Activated CD8-positive, alpha-beta T cell treated with anti-CD3 and anti-CD28 coated beads, Interleukin-2, amount 10 ng/mL, durations not matched to agents 7 days and 5 days (primary cell): Measurements from ENCODE around the gene SYP. TPM values are rescaled to one million over a fixed set of nuclear protein-coding genes. Genes with fewer than 3 reads are reported as not detected.
A peak's percentile ranks its signal among the peaks of the same experiment; 100 is the strongest.

Experiments used
- ATAC-seq: fragments of 150-1000 bp; cut with Tn5 transposase; one replicate; pipeline ENCODE4 v1.10.0; 2021; ENCODE audit warnings: moderate library complexity
- CTCF ChIA-PET: fragments of 350-600 bp; sonication (Branson Sonifier 250); formaldehyde crosslinking; loops from one replicate; lab custom pipeline; 2021; ENCODE audit warnings: antibody characterized with exemption; lab: Charles Lee
- POLR2A ChIA-PET: fragments of 350-600 bp; sonication (Branson Sonifier 250); formaldehyde crosslinking; loops from one replicate; lab custom pipeline; 2021; ENCODE audit warnings: antibody characterized with exemption; lab: Charles Lee
- DNase-seq: peaks from one replicate; pipeline ENCODE4 v3.0.0-alpha.2; 2020
- H3K27ac Mint-ChIP-seq: one replicate; pipeline ENCODE4 v1.8.0; 2021; ENCODE audit warnings: mild to moderate bottlenecking, mixed read lengths
- H3K27me3 Mint-ChIP-seq: one replicate; pipeline ENCODE4 v1.8.0; 2021; ENCODE audit warnings: low read depth, mixed read lengths
- H3K36me3 Mint-ChIP-seq: one replicate; pipeline ENCODE4 v1.8.0; 2021; ENCODE audit warnings: low read depth, mixed read lengths
- H3K4me1 Mint-ChIP-seq: one replicate; pipeline ENCODE4 v1.8.0; 2021; ENCODE audit warnings: low read depth, mixed read lengths
- H3K4me3 Mint-ChIP-seq: one replicate; pipeline ENCODE4 v1.8.0; 2021; ENCODE audit warnings: mild to moderate bottlenecking, mixed read lengths
- H3K9me3 Mint-ChIP-seq: one replicate; pipeline ENCODE4 v1.8.0; 2022; ENCODE audit warnings: mixed read lengths; ENCODE audit not compliant: insufficient read depth
- total RNA-seq, 2 experiments: library from RNA; stranded (reverse); gene quantifications; one replicate each; pipeline ENCODE4 v1.2.3, GENCODE V29; 2021

Gene SYP
- total RNA-seq, 2 experiments from 2014 or later, result 1.1 to 2.6 TPM

DNA sequence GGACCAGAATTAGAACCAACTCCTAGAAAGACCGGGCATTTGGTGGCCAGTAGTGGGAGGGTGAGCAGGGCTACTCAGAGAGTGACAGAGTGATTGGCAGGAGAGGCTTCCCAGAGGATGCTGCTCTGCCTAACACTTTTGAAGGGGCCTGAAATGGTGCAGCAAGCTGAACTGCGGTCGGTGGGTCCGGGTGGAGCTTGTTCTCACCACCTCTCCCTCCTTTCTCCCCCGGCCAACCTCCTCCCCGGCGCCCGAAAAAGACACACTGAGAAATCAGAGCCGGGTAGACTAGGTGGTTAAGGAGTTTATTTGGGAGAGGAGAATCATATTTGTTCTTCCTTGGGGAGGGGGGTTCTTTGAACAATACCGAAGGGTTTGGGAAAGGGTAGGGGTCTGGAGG lies 12.5 kb downstream of the SYP start:
- ChIA-PET CTCF (interaction anchor here (1.6 kb wide), 1 partner anchor 14 kb away, joined by 4 read pairs; no protein-coding TSS in a partner anchor), POLR2A (no interaction called here)
- Mint-ChIP-seq H3K9me3 (no peaks in the 10 kb centered on the region), H3K27me3 (no peaks in the 10 kb centered on the region), H3K4me1 (peaks cover 43% of the 10 kb centered on the region), H3K36me3 (peaks cover 5% of the 10 kb centered on the region), H3K27ac (no peak overlapping the region), H3K4me3 (no peak overlapping the region)
- DNase-seq (no peak), ATAC-seq (no peak)

- Mint-ChIP-seq H3K9me3 (no peaks in the 10 kb centered on the region), H3K4me3 (peak overlapping the region; percentile 25), H3K36me3 (peaks cover 9% of the 10 kb centered on the region), H3K27me3 (no peaks in the 10 kb centered on the region), H3K4me1 (peaks cover 39% of the 10 kb centered on the region), H3K27ac (no peak overlapping the region)
- ChIA-PET POLR2A (no interaction called here), CTCF (interaction anchor here (1.6 kb wide), 1 partner anchor 14 kb away, joined by 4 read pairs; no protein-coding TSS in a partner anchor)
- DNase-seq (no peak), ATAC-seq (no peak)
Observed at GRCh38 chrX:49187028-49187394, 13.0 kb downstream of the SYP start.

GRCh38 chrX:49186125-49187027 lies 13.6 kb downstream of the SYP start, which contains the start of gene PRICKLE3:
PRICKLE3 (minus strand) TSS chrX:49186373; CDS start chrX:49186297, 76 bp downstream.
- ChIA-PET CTCF (interaction anchor here (1.6 kb wide), 1 partner anchor 13 kb away, joined by 4 read pairs; no protein-coding TSS in a partner anchor), POLR2A (no interaction called here)
- H3K4me3 Mint-ChIP-seq, result peak within 1 kb of the TSS; percentile 82
- peak; percentile 28 for ATAC-seq
- H3K9me3 Mint-ChIP-seq, result no peaks in the 10 kb centered on the region
- peaks cover 39% of the 10 kb centered on the region for H3K4me1 Mint-ChIP-seq
- H3K36me3 Mint-ChIP-seq, result peaks cover 9% of the 10 kb centered on the region
- DNase-seq, result peak; percentile 79
- peak within 1 kb of the TSS; percentile 69 for H3K27ac Mint-ChIP-seq
- H3K27me3 Mint-ChIP-seq, result no peaks in the 10 kb centered on the region

DNA sequence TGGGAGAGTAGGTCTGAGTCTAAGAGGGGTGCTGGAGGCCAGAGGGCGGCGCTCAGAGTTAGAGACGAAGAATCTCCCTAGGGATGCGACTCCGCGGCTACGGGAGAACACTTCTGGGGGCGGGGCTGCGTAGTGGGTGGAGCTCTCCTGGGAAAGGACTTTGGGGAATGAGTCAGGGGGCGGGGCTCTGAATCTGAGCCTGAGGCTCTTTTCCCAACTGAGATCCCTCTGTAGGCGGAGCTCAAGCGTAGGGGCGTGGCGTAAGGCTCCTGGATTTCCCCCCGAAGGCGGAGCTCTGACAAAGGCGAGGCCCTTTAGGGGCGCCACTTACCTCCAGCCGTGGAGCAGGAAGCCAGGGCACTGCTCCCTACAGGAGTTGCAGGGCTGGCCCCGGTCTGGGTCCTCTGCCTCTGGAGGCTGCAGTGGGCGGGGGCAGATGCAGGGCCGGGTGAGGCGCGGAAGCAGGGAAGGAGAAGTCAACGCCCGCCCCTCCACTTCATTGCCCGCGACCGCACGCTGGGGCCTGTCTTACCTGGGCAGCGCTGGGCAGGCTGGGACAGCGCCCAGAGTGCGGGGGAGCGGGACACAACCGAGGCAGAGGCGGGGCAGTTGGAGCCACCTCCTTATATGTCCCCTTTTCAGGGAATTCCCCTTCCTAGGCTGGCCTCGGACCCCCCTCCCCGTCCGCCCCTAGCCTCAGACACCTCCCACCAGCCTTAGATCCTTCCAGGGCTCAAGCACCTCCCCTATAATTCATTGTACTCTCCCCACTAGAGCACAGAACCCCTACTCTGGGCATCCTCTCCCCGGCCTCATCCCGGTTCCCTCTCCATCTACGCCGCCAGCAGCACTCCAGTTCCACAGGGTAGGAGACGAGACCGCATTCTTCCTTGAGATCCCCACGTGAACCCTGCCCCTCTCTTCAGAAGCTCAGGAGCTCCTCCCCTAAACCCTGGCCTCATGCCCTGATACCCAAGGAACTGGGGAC lies 15.4 kb downstream of the SYP start:
- H3K27ac Mint-ChIP-seq, result peak overlapping the region; percentile 69
- no peaks in the 10 kb centered on the region for H3K27me3 Mint-ChIP-seq
- H3K4me1 Mint-ChIP-seq, result peaks cover 36% of the 10 kb centered on the region
- ATAC-seq (peak; percentile 62), DNase-seq (peak; percentile 47)
- POLR2A ChIA-PET, result no interaction called here
- peak overlapping the region; percentile 82 for H3K4me3 Mint-ChIP-seq
- peaks cover 19% of the 10 kb centered on the region for H3K36me3 Mint-ChIP-seq
- H3K9me3 Mint-ChIP-seq, result no peaks in the 10 kb centered on the region
- CTCF ChIA-PET, result interaction anchor here (0.8 to 1.2 kb wide), 2 partner anchors 8 to 29 kb away, joined by 3 read pairs; no protein-coding TSS in a partner anchor

GRCh38 chrX:49183701-49184281 lies 16.2 kb downstream of the SYP start:
- POLR2A ChIA-PET, result no interaction called here
- no peak for ATAC-seq
- no peak for DNase-seq

GRCh38 chrX:49179358-49179757 lies 20.6 kb downstream of the SYP start:
- Mint-ChIP-seq H3K27me3 (no peaks in the 10 kb centered on the region), H3K4me3 (no peak overlapping the region), H3K27ac (peak overlapping the region; percentile 57), H3K36me3 (peaks cover 55% of the 10 kb centered on the region), H3K9me3 (no peaks in the 10 kb centered on the region), H3K4me1 (peaks cover 34% of the 10 kb centered on the region)
- DNase-seq (no peak), ATAC-seq (no peak)
- ChIA-PET CTCF (no interaction called here), POLR2A (no interaction called here)

More at GRCh38 chrX:49183701-49184281, 16.2 kb downstream of the SYP start:
- H3K4me3 Mint-ChIP-seq, result peak overlapping the region; percentile 82
- H3K4me1 Mint-ChIP-seq, result peaks cover 36% of the 10 kb centered on the region
- peaks cover 25% of the 10 kb centered on the region for H3K36me3 Mint-ChIP-seq
- no peak overlapping the region for H3K27ac Mint-ChIP-seq
- no peaks in the 10 kb centered on the region for H3K27me3 Mint-ChIP-seq
- no peaks in the 10 kb centered on the region for H3K9me3 Mint-ChIP-seq
- CTCF ChIA-PET, result interaction anchor here (0.8 to 1.2 kb wide), 2 partner anchors 9 to 28 kb away, joined by 3 read pairs; no protein-coding TSS in a partner anchor

DNA sequence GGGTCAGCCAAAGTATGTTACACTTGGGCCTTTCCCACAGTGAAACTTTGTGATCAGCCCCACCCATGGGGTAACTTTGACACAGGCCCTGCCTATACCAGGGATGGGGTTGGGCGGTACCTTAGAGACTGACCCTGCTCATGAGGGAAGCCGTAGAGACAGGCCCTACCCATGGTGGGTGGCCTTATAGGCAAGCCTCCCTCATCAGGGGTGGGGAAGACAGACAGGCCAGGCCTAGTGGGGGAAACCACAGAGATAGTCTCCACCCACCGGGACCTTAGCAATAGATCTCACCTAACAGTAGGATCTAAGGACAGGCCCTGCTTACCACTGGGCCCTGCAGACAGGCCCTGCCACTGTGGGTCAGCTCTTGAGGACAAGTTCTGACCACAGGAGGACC lies 21.5 kb downstream of the SYP start:
- H3K9me3 Mint-ChIP-seq, result no peaks in the 10 kb centered on the region
- H3K27me3 Mint-ChIP-seq, result no peaks in the 10 kb centered on the region
- no peak overlapping the region for H3K4me3 Mint-ChIP-seq
- H3K4me1 Mint-ChIP-seq, result peaks cover 29% of the 10 kb centered on the region
- DNase-seq (no peak), ATAC-seq (no peak)
- ChIA-PET CTCF (no interaction called here), POLR2A (no interaction called here)
- H3K27ac Mint-ChIP-seq, result no peak overlapping the region
- peaks cover 57% of the 10 kb centered on the region for H3K36me3 Mint-ChIP-seq

DNA sequence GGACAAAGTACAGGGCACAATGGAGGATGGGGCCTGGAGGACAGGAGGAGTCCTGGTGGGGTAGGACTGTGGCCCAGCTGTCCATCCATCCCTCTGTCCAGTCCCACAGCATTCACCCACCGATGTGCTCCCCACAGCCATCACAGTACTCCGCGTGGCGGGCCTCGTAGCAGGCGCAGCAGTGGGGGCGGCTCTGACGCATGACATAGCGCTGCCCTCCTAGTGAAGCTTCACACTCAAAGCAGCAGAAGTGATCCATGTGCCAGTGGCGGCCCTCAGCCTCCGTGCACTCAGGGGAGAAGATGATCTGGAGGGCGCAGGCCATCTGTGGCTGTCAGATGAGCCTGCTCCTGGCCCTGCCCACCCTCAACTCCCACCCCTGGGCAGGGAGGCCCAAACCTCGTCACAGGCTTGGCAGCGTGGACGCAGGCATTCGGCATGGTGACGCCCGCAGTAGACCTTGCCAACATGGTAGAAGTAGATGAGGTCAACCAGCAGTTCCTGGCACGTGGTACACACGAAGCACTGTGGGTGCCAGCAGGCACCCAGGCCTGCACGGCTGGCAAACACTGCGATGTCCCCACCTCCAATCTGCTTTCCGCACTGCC lies 22.0 kb downstream of the SYP start:
- H3K4me3 Mint-ChIP-seq, result no peak overlapping the region
- CTCF ChIA-PET, result interaction anchor here (1.0 kb wide), 2 partner anchors 11 to 22 kb away, joined by 3 read pairs; no protein-coding TSS in a partner anchor
- H3K36me3 Mint-ChIP-seq, result peaks cover 60% of the 10 kb centered on the region
- H3K27me3 Mint-ChIP-seq, result no peaks in the 10 kb centered on the region
- DNase-seq, result no peak
- no peak for ATAC-seq
- H3K9me3 Mint-ChIP-seq, result no peaks in the 10 kb centered on the region
- POLR2A ChIA-PET, result no interaction called here
- peaks cover 34% of the 10 kb centered on the region for H3K4me1 Mint-ChIP-seq
- peak overlapping the region; percentile 43 for H3K27ac Mint-ChIP-seq

DNA sequence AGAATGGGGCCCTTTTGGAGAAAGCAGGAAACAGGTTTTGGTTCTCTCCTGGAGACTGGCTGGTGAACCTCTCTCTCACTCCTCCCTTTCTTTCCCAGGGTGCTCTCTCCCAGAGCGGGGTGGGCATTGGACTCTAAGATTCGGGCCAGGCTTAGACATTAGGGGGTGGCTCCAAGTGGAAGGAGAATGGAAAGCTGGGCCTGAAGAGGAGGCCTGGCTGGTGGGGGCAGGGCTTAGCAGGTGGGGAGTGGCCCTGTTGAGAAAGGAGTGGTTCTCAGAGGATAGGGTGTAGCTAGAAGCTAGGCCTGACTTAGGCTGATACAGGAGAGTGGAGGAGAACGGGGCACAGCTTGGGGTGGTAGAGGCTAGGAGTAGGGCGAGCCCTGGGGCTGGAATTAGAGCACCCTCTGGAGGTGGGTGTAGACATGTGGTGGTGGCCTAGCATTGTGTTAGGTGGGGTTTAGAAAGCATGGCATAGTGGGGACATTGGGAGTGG lies 22.6 kb downstream of the SYP start:
- peaks cover 62% of the 10 kb centered on the region for H3K36me3 Mint-ChIP-seq
- CTCF ChIA-PET, result interaction anchor here (1.0 kb wide), 2 partner anchors 11 to 21 kb away, joined by 3 read pairs; no protein-coding TSS in a partner anchor

GRCh38 chrX:49176421-49177326 lies 23.3 kb downstream of the SYP start:
- peak overlapping the region; percentile 57 for H3K27ac Mint-ChIP-seq
- ATAC-seq, result no peak
- H3K4me3 Mint-ChIP-seq, result no peak overlapping the region
- no peak for DNase-seq
- ChIA-PET CTCF (interaction anchor here (1.0 kb wide), 2 partner anchors 10 to 21 kb away, joined by 3 read pairs; no protein-coding TSS in a partner anchor), POLR2A (interaction anchor here (1.0 kb wide), 1 partner anchor 9 kb away, joined by 5 read pairs; no protein-coding TSS in a partner anchor)
- H3K27me3 Mint-ChIP-seq, result no peaks in the 10 kb centered on the region
- H3K4me1 Mint-ChIP-seq, result peaks cover 40% of the 10 kb centered on the region
- H3K9me3 Mint-ChIP-seq, result no peaks in the 10 kb centered on the region
- H3K36me3 Mint-ChIP-seq, result peaks cover 59% of the 10 kb centered on the region

More for the DNA sequence above, 22.6 kb downstream of the SYP start:
- Mint-ChIP-seq H3K4me3 (no peak overlapping the region), H3K9me3 (no peaks in the 10 kb centered on the region), H3K4me1 (peaks cover 38% of the 10 kb centered on the region), H3K27ac (peak overlapping the region; percentile 43), H3K27me3 (no peaks in the 10 kb centered on the region)
- DNase-seq, result peak; percentile 33
- POLR2A ChIA-PET, result no interaction called here
- peak; percentile 47 for ATAC-seq
